Ascending aorta (tissue), 2 donors: ENCODE results near the gene ATXN7L1. TPM values are rescaled to one million over a fixed set of nuclear protein-coding genes. Genes with fewer than 3 reads are reported as not detected.

Experiments used
- DNase-seq, 2 donors: peaks; one replicate each; pipeline ENCODE4 v3.0.0-alpha.2; 2019; ENCODE audit warnings: low spot score in 2 of 2
- H3K27ac ChIP-seq, 2 donors: fragments of 200-600 bp; sonication (generic); one replicate each; pipeline ENCODE4 v1.5.1; 2016 to 2017; ENCODE audit warnings: mild to moderate bottlenecking in 1 of 2
- H3K27me3 ChIP-seq: fragments of 200-600 bp; sonication (generic); one replicate; pipeline ENCODE4 v1.5.1; 2017
- H3K36me3 ChIP-seq, 2 donors: fragments of 200-600 bp; sonication (generic); one replicate each; pipeline ENCODE4 v1.5.1; 2016
- H3K4me1 ChIP-seq, 2 donors: fragments of 200-600 bp; sonication (generic); one replicate each; pipeline ENCODE4 v1.5.1; 2016 to 2017; ENCODE audit warnings: mild to moderate bottlenecking in 1 of 2
- H3K4me3 ChIP-seq, 2 donors: fragments of 200-600 bp; sonication (generic); one replicate each; pipeline ENCODE4 v1.5.1; 2016 to 2017; ENCODE audit warnings: mild to moderate bottlenecking in 1 of 2
- H3K9me3 ChIP-seq, 2 donors: fragments of 200-600 bp; sonication (generic); one replicate each; pipeline ENCODE4 v1.5.1; 2016
- intact Hi-C: fragments of 100-400 bp; cut with DNase I; formaldehyde crosslinking; loops from one replicate; pipeline ENCODE4 v1.15.1; 2023
- total RNA-seq: library from RNA; depleted of rRNA; stranded (reverse); fragments of >200 nt; gene quantifications from one replicate; pipeline ENCODE4 v1.1.0, GENCODE V29; 2016
- TF ChIP-seq, protein P1 (sequence below), 3 experiments: fragments of 200-600 bp in 2 of 3; fragments of 450-650 bp in 1 of 3; sonication (generic) in 2 of 3; IDR thresholded peaks; one replicate each; pipeline ENCODE4 v1.5.1; 2016 to 2019; ENCODE audit warnings: antibody characterized with exemption in 3 of 3, mild to moderate bottlenecking in 1 of 3, moderate library complexity in 1 of 3

The ATXN7L1 gene
- total RNA-seq, 1 donor from 2014 or later = 7.5 TPM

DNA sequence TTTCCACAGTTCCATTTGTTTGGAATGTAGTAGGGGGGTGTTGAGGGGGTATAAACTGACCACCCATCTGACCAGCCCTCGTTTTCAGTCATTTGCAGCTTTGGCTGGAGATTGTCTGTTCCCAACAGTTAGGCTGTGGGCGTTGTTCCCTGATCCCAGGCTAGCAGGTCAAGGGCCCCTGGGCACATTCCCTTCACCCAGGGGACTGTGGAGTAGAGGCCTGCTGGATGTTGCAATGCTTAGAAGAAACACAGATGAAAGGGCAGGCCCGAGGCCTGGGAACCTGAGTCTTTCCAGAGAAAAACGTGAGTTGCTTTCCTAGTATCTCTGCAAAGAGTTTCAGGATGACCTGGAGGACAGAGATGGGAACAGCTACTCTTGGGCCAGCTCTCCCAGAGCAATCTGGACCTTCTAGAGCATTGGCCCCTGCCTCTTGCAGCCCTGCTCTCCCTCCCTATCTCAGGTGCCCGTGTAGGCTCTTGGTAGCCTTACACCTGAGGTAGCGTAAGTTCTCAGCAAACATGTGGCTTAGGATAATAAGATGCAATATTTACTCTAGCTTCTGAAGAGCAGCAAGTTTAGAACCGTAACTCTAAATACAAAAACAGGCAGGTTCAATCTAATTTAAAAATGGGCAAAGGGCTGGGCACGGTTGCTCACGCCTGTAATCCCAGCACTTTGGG, 195.8 kb downstream of the ATXN7L1 start:
- H3K27me3 ChIP-seq = no peaks in the 10 kb centered on the region
- H3K4me3 ChIP-seq = no peak overlapping the region
- TF ChIP-seq, protein P1, sequence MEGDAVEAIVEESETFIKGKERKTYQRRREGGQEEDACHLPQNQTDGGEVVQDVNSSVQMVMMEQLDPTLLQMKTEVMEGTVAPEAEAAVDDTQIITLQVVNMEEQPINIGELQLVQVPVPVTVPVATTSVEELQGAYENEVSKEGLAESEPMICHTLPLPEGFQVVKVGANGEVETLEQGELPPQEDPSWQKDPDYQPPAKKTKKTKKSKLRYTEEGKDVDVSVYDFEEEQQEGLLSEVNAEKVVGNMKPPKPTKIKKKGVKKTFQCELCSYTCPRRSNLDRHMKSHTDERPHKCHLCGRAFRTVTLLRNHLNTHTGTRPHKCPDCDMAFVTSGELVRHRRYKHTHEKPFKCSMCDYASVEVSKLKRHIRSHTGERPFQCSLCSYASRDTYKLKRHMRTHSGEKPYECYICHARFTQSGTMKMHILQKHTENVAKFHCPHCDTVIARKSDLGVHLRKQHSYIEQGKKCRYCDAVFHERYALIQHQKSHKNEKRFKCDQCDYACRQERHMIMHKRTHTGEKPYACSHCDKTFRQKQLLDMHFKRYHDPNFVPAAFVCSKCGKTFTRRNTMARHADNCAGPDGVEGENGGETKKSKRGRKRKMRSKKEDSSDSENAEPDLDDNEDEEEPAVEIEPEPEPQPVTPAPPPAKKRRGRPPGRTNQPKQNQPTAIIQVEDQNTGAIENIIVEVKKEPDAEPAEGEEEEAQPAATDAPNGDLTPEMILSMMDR (IDR thresholded peaks at IDR 0.05) = no peak
- H3K36me3 ChIP-seq = no peaks in the 10 kb centered on the region
- intact Hi-C loops = no loop called here
- no peaks in the 10 kb centered on the region for H3K9me3 ChIP-seq
- peak overlapping the region; percentile 18 to 37 for H3K27ac ChIP-seq
- H3K4me1 ChIP-seq = peaks cover 0 to 8% of the 10 kb centered on the region in 2 donors
- DNase-seq = peak in 1 of 2 donors; percentile 69

DNA sequence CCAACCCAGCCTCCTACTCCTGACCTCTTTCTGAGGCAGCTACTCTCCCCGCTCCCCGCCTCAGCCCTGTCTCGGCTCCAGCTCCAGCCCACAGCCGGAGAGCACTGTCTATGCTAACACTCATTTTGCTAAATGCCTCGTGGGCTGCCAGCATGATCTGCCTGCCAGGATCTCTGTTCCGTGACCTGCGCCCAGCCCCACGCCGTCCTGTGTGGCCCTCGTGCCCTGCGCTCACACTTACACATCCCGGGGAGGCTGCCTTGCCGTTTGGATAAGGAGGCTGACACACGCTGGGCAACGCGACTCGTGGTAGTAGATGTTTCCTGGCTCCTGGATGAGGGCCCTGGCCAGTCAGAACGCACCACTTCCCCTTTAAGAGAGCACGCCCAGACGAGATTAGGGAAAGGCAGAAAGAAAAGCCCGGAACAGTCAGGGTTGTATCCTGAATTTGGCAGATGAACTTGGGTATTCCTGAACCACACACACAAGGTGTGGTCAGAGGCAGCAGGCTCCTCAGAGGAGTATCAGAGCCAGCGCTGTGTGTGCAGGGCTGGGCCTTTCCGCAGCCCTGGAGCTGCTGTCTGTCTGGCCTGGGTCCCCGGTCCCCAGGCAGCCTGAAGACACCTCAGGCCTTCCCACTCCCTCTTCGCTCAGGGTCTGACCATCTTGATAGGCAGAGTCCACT, 197.4 kb downstream of the ATXN7L1 start:
- TF ChIP-seq, protein P1 (IDR thresholded peaks at IDR 0.05) = no peak
- intact Hi-C loops = no loop called here
- peaks cover 0 to 8% of the 10 kb centered on the region in 2 donors for H3K4me1 ChIP-seq
- H3K4me3 ChIP-seq = peak overlapping the region; percentile 43 to 59
- no peaks in the 10 kb centered on the region for H3K27me3 ChIP-seq
- peak overlapping the region; percentile 58 to 62 for H3K27ac ChIP-seq
- H3K9me3 ChIP-seq = no peaks in the 10 kb centered on the region
- H3K36me3 ChIP-seq = no peaks in the 10 kb centered on the region
- DNase-seq = peak; percentile 71 to 90

DNA sequence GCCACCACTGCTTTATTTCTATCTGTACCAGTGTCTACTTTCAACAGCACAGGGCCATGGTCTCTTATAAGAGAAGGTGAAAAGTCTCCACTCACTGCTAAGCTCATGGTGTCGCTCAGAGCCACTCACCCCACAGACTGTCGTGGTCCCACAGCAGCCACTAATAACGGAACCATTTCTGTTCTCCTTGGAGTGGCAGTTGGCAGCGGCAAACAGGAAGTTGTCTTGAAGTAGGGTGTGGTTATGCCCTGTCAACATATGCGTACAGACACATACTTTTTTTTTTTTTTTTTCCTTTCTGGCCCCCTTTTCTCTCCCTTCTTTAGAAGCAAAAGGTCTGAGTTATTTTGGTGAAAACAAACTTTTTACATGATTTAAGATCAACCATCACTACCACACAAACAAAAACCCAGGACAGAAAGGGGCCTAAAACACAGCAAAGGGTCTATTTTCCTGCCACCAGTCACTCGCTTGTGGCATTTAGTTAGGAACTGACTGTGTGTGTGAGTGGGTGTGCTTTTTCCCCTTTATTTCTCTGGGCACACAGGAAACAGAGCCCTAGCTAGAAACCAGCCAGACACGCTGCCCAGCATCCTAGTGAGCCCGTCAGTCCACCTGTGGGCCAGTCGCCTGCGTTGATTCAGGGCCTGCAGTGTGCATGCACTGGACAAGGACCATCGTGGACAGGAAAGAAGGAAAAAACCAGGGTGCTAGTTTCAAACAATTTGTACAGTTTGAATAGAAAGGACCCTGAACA, 198.4 kb downstream of the ATXN7L1 start:
- H3K4me1 ChIP-seq = peaks cover 0 to 8% of the 10 kb centered on the region in 2 donors
- H3K27ac ChIP-seq = peak overlapping the region; percentile 58 to 62
- H3K4me3 ChIP-seq = peak overlapping the region; percentile 43 to 59
- TF ChIP-seq, protein P1 (IDR thresholded peaks at IDR 0.05) = no peak
- H3K36me3 ChIP-seq = no peaks in the 10 kb centered on the region
- H3K9me3 ChIP-seq = no peaks in the 10 kb centered on the region
- H3K27me3 ChIP-seq = no peaks in the 10 kb centered on the region
- DNase-seq = peak; percentile 33 to 66
- intact Hi-C loops = no loop called here

DNA sequence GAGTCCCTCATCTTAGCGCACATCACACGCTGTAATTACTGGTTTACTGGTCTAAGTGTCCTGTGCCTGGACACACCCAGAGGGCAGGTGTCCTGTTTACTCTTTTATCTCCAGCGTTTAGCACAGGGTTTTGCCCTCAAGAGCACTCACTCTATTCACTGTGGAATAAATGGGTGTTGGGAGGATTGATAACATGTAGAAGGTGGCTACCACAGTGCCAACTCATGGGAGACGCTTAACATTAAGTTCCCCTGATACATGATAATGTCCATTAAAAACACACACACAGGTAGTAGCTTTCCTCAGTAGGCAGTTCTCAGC, 199.0 kb downstream of the ATXN7L1 start:
- no peaks in the 10 kb centered on the region for H3K36me3 ChIP-seq
- TF ChIP-seq, protein P1 (IDR thresholded peaks at IDR 0.05) = no peak
- H3K27ac ChIP-seq = no peak overlapping the region
- DNase-seq = no peak
- no peaks in the 10 kb centered on the region for H3K27me3 ChIP-seq
- peaks cover 0 to 8% of the 10 kb centered on the region in 2 donors for H3K4me1 ChIP-seq
- no peaks in the 10 kb centered on the region for H3K9me3 ChIP-seq
- intact Hi-C loops = no loop called here
- no peak overlapping the region for H3K4me3 ChIP-seq

DNA sequence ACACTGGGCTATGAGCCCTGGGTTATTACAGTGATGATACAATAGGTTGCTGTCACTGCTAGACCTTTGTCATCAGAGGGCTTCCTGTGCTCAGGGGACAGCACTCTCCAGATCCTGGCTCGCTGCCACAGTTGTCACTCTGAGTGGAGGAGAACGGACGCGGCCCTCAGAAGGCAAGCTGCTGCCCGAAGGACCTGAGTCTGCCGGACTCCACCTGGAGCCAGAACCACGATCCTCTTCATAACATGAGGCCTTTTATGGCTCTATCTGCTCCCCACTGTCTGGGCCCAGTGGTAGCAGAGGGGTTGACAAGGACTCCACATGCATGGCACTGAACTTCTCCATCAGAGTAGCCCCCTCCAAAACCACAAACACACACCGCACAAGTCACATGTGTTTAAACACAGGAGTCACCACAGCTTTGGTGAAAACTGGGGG, 200.4 kb downstream of the ATXN7L1 start:
- no peak overlapping the region for H3K4me3 ChIP-seq
- no peaks in the 10 kb centered on the region for H3K9me3 ChIP-seq
- no peak overlapping the region for H3K27ac ChIP-seq
- TF ChIP-seq, protein P1 (IDR thresholded peaks at IDR 0.05) = no peak
- H3K36me3 ChIP-seq = no peaks in the 10 kb centered on the region
- H3K27me3 ChIP-seq = no peaks in the 10 kb centered on the region
- peak in 1 of 2 donors; percentile 33 for DNase-seq
- intact Hi-C loops = no loop called here
- peaks cover 0 to 8% of the 10 kb centered on the region in 2 donors for H3K4me1 ChIP-seq
